Colonic mucosa (tissue), 4 donors: ENCODE data around the gene P2RX1. TPM values are rescaled to one million over a fixed set of nuclear protein-coding genes. Genes with fewer than 3 reads are reported as not detected.

Experiments used
- DNase-seq: peaks from one replicate; pipeline ENCODE4 v3.0.0-alpha.2; 2020
- H3K27ac ChIP-seq: fragments of 200-600 bp; one replicate; pipeline ENCODE4 v1.8.0; 2021
- H3K27me3 ChIP-seq: fragments of 200-600 bp; one replicate; pipeline ENCODE4 v1.8.0; 2021
- H3K36me3 ChIP-seq: fragments of 200-600 bp; one replicate; pipeline ENCODE4 v1.8.0; 2021
- H3K4me1 ChIP-seq: fragments of 200-600 bp; one replicate; pipeline ENCODE4 v1.8.0; 2021; ENCODE audit warnings: mild to moderate bottlenecking
- H3K4me3 ChIP-seq: fragments of 200-600 bp; one replicate; pipeline ENCODE4 v1.8.0; 2021
- H3K9ac ChIP-seq, 2 donors: one replicate each; pipeline ENCODE4 v1.7.0; 2013; ENCODE audit warnings: control low read depth in 2 of 2, low read depth in 2 of 2, low read length in 2 of 2
- H3K9me3 ChIP-seq: fragments of 200-600 bp; one replicate; pipeline ENCODE4 v1.8.0; 2021
- CTCF ChIP-seq: fragments of 200-600 bp; IDR thresholded peaks from one replicate; pipeline ENCODE4 v1.8.0; 2022; ENCODE audit warnings: antibody characterized with exemption, mild to moderate bottlenecking
- intact Hi-C: fragments of 100-400 bp; cut with DNase I; formaldehyde crosslinking; loops from one replicate; pipeline ENCODE4 v1.14.1; 2022
- total RNA-seq, 2 donors: library from RNA; stranded (reverse); fragmentation: NEBNext Ultra II Directional in 1 of 2; extraction: Animal tissue kit (Norgen Biotek cat#: 25700) in 1 of 2; gene quantifications; one replicate each; pipeline ENCODE4 v1.2.1, GENCODE V29; 2021
- donor health status: healthy.
- donor health status: DM: no; HTN: no; CAD: no.
- donor health status: DM: no; HTN: no; CAD: no.

P2RX1 gene
- total RNA-seq, 2 donors from 2014 or later = 2.7 to 4.8 TPM

DNA sequence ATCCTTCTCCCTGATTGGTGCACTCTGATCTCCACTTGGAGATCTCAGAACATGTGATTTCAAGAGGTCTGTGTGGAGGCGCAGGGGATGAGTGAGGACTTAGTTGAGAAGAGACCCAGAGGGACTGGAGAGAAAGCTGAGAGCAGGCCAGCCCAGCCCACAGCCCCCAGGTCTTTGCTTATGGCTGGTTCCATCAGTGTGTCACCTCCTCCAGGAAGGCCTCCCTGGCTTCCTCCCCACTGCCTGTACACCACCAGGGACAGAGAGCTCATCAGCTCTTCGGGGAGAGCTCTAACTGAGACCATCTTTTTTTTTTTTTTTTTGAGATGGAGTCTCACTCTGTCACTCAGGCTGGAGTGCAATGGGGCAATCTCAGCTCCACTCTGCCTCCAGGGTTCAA, 3.4 kb downstream of the P2RX1 start:
- Histone ChIP-seq H3K4me3 (no peak overlapping the region), H3K4me1 (peaks cover 18% of the 10 kb centered on the region), H3K27me3 (no peaks in the 10 kb centered on the region), H3K9me3 (no peaks in the 10 kb centered on the region), H3K9ac (no peak overlapping the region), H3K27ac (no peak overlapping the region), H3K36me3 (no peaks in the 10 kb centered on the region)
- intact Hi-C loops = loop anchor here (10.0 kb wide), 1 partner anchor 162 kb away; no protein-coding TSS in a partner anchor
- no peak for DNase-seq
- no peak for TF ChIP-seq CTCF

- Histone ChIP-seq H3K36me3 (no peaks in the 10 kb centered on the region), H3K4me1 (peaks cover 7% of the 10 kb centered on the region), H3K27me3 (no peaks in the 10 kb centered on the region), H3K27ac (peak overlapping the region; percentile 33), H3K9me3 (no peaks in the 10 kb centered on the region), H3K4me3 (no peak overlapping the region), H3K9ac (no peak overlapping the region)
- intact Hi-C loops = loop anchor here (10.0 kb wide), 1 partner anchor 163 kb away; no protein-coding TSS in a partner anchor
- no peak for TF ChIP-seq CTCF
- DNase-seq = peak; percentile 44
Observed at GRCh38 chr17:3911271-3912053, 4.8 kb downstream of the P2RX1 start.

GRCh38 chr17:3910420-3911270, 5.6 kb downstream of the P2RX1 start:
- H3K4me3 ChIP-seq = no peak overlapping the region
- H3K9ac ChIP-seq = no peak overlapping the region
- DNase-seq = no peak
- no peaks in the 10 kb centered on the region for H3K4me1 ChIP-seq
- TF ChIP-seq CTCF = no peak
- H3K9me3 ChIP-seq = no peaks in the 10 kb centered on the region
- no peaks in the 10 kb centered on the region for H3K27me3 ChIP-seq
- peak overlapping the region; percentile 33 for H3K27ac ChIP-seq
- intact Hi-C loops = loop anchor here (10.0 kb wide), 1 partner anchor 164 kb away; no protein-coding TSS in a partner anchor
- no peaks in the 10 kb centered on the region for H3K36me3 ChIP-seq

DNA sequence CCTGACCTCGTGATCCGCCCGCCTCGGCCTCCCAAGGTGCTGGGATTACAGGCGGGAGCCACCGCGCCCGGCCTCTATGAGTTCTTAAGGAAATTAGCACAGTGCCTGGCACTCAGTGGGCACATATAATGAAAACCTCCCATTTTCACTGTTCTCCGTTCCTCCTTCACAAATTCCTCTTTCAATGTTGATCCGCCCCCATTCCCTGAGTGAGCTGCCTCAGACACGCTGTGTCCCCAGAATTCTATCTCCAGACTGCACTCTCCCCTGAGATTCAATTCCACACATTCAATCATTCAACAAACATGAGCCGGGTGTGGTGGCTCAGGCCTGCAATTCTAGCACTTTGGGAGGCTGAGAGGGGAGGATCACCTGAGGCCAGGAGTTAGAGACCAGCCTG, 7.0 kb downstream of the P2RX1 start:
- Histone ChIP-seq H3K4me1 (no peaks in the 10 kb centered on the region), H3K27ac (no peak overlapping the region), H3K9ac (no peak overlapping the region), H3K9me3 (no peaks in the 10 kb centered on the region), H3K36me3 (no peaks in the 10 kb centered on the region), H3K4me3 (no peak overlapping the region), H3K27me3 (no peaks in the 10 kb centered on the region)
- DNase-seq = no peak
- intact Hi-C loops = no loop called here
- TF ChIP-seq CTCF = no peak

- peak; percentile 32 for TF ChIP-seq CTCF
- Histone ChIP-seq H3K27ac (no peak overlapping the region), H3K9me3 (no peaks in the 10 kb centered on the region), H3K27me3 (no peaks in the 10 kb centered on the region), H3K4me1 (no peaks in the 10 kb centered on the region), H3K9ac (no peak overlapping the region), H3K4me3 (no peak overlapping the region), H3K36me3 (no peaks in the 10 kb centered on the region)
- no peak for DNase-seq
- intact Hi-C loops = loop anchor here (2.0 kb wide), 1 partner anchor 43 kb away; no protein-coding TSS in a partner anchor
Observed at GRCh38 chr17:3907483-3908216, 8.6 kb downstream of the P2RX1 start.
